HEK293T (cell line): ENCODE results near the gene TBX18.

Source experiments
- CTCF ChIA-PET: fragments of 350-600 bp; formaldehyde crosslinking; extraction: SDS; loops from one replicate; lab custom pipeline; 2021; ENCODE audit warnings: antibody characterized with exemption, inconsistent platforms; lab: Yijun Ruan, JAX
- POLR2A ChIA-PET: fragments of 350-600 bp; formaldehyde crosslinking; extraction: SDS; loops from one replicate; lab custom pipeline; 2020; ENCODE audit warnings: antibody characterized with exemption, inconsistent platforms; lab: Yijun Ruan, JAX
- DNase-seq: peaks from one replicate; pipeline ENCODE4 v3.0.0; 2012; ENCODE audit warnings: mixed read lengths; ENCODE audit errors: extremely low spot score
- ARNT ChIP-seq: fragments of 450-650 bp; IDR thresholded peaks from 2 replicates; pipeline ENCODE4 v1.6.1; 2017; ENCODE audit warnings: mild to moderate bottlenecking
- BHLHE40 ChIP-seq: fragments of 450-650 bp; IDR thresholded peaks from 2 replicates; pipeline ENCODE4 v1.6.1; 2016; ENCODE audit warnings: mild to moderate bottlenecking, moderate library complexity, borderline replicate concordance
- CTBP1 ChIP-seq: fragments of 450-650 bp; IDR thresholded peaks from 2 replicates; pipeline ENCODE4 v1.6.1; 2016; ENCODE audit warnings: borderline replicate concordance
- ELF4 ChIP-seq: fragments of 450-650 bp; IDR thresholded peaks from 2 replicates; pipeline ENCODE4 v1.6.1; 2017; ENCODE audit warnings: antibody characterized with exemption
- FOXA1 ChIP-seq: fragments of 450-650 bp; IDR thresholded peaks from 2 replicates; pipeline ENCODE4 v1.6.1; 2016; ENCODE audit warnings: mild to moderate bottlenecking
- FOXK2 ChIP-seq: fragments of 450-650 bp; IDR thresholded peaks from 2 replicates; pipeline ENCODE4 v1.6.1; 2016; ENCODE audit warnings: mild to moderate bottlenecking
- FOXM1 ChIP-seq: fragments of 450-650 bp; IDR thresholded peaks from 2 replicates; pipeline ENCODE4 v1.6.1; 2017; ENCODE audit warnings: mild to moderate bottlenecking, borderline replicate concordance
- HDGF ChIP-seq: fragments of 450-650 bp; IDR thresholded peaks from 2 replicates; pipeline ENCODE4 v1.6.1; 2017; ENCODE audit warnings: antibody characterized with exemption, borderline replicate concordance
- L3MBTL2 ChIP-seq: fragments of 450-650 bp; conservative IDR thresholded peaks from 2 replicates; pipeline ENCODE4 v1.6.1; 2016; ENCODE audit warnings: mild to moderate bottlenecking
- LEF1 ChIP-seq: fragments of 450-650 bp; IDR thresholded peaks from 2 replicates; pipeline ENCODE4 v1.6.1; 2017; ENCODE audit warnings: mild to moderate bottlenecking, borderline replicate concordance
- NFRKB ChIP-seq: fragments of 450-650 bp; IDR thresholded peaks from 2 replicates; pipeline ENCODE4 v1.6.1; 2016; ENCODE audit warnings: mild to moderate bottlenecking, moderate library complexity
- SP1 ChIP-seq: fragments of 450-650 bp; IDR thresholded peaks from 2 replicates; pipeline ENCODE4 v1.6.1; 2017
- SUZ12 ChIP-seq: fragments of 450-650 bp; IDR thresholded peaks from 2 replicates; pipeline ENCODE4 v1.6.1; 2016; ENCODE audit warnings: mild to moderate bottlenecking
- TARDBP ChIP-seq: fragments of 450-650 bp; IDR thresholded peaks from 2 replicates; pipeline ENCODE4 v1.6.1; 2016
- ZNF384 ChIP-seq: fragments of 450-650 bp; IDR thresholded peaks from 2 replicates; pipeline ENCODE4 v1.6.1; 2016
- TF ChIP-seq, protein P1 (sequence below): fragments of 450-650 bp; IDR thresholded peaks from 2 replicates; pipeline ENCODE4 v1.6.1; 2016

TBX18 gene

DNA sequence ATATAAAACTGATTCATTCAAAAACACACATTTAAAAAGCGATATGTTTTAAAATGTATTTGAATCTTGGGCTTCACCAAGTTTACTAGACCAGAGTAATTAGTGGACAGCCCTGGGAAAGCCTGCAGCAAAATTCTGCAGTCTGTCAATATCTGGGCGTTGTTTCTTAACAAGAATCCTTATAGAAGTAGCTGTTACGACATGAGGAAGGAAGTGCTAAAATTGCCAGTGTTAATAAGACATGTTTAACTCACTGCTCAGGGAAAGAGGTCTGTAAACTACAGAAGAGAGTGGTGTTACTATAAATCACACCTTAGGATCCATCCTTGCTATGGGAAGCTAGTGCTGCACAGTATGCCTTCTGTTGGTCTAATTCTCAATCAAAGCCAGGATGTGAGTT is 120.6 kb downstream of the TBX18 start:
- TF ChIP-seq FOXA1 (no peak), TARDBP (no peak), NFRKB (no peak), L3MBTL2 (no peak), SP1 (no peak), CTBP1 (no peak), FOXK2 (no peak), LEF1 (no peak), HDGF (no peak), SUZ12 (no peak), ZNF384 (no peak), ELF4 (no peak), FOXM1 (no peak), ARNT (no peak), BHLHE40 (no peak)
- CTCF ChIA-PET: no interaction called here
- POLR2A ChIA-PET: interaction anchor here (0.7 kb wide), 1 partner anchor 130 kb away, joined by 3 read pairs; no protein-coding TSS in a partner anchor
- DNase-seq: no peak

DNA sequence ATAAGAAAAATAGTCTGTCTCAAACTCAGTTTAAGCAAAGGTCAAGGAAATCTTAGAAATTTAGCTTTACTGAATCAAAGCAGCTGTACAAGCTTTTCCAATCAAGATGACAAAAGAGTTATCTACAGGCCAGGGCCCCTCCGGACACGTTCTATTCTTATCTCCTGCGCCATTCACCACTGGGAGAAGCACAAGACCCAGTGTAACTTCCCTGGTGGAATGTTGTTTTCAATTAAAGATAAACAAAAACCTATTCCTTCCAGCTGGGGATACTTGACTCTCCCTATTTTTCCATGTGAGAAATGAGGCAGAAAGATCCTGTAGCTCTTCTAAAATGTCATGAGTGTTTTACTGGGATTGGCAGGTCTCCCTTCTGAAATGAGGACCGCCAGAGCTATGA is 123.3 kb downstream of the TBX18 start:
- ChIA-PET POLR2A (no interaction called here), CTCF (no interaction called here)
- no peak for TF ChIP-seq HDGF

DNA sequence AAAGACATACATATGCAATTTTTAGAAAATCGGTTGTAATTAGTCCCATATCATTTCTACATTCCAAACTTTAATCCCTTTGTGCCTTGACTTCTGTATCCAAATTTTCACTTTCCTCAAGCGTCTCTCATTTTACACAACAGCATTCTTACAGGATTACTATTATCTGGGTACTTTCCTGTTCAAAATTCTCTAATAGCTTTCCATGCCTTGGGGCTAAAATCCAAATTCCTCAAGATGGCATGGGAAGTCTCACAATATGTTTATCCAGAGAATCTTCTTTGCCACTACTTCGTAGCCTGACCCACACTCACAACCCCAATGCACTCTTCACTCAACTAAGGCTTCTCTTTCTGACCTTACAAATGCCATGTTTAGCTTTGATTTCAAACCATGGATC is 125.0 kb downstream of the TBX18 start:
- TF ChIP-seq ELF4 (no peak), TARDBP (no peak), L3MBTL2 (no peak), NFRKB (no peak), SP1 (no peak), ARNT (no peak), FOXM1 (no peak), FOXA1 (no peak)
- no peak for DNase-seq
- ChIA-PET POLR2A (no interaction called here), CTCF (no interaction called here)

More for the DNA sequence above, 123.3 kb downstream of the TBX18 start:
- no peak for DNase-seq

DNA sequence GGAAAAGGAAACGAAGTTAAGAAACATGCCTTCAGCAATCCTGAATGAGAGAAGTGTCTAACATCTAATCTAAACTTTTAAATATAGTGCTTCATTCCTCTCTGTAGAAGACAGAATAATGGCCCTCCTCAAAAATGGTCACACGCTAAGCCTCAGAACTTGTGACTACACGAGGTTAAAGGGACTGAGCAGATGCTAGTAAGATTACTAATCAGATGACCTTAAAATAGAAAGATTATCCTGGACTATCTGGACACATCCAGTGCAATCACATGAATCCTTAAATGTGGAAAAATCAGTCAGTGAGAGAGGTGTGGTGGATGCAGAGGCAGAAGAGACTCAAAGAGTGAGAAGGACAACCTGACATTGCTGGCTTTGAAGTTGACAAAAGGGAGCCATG is 126.1 kb downstream of the TBX18 start:
- DNase-seq: no peak
- ChIA-PET CTCF (no interaction called here), POLR2A (no interaction called here)
- TF ChIP-seq NFRKB (no peak), BHLHE40 (no peak), TARDBP (no peak), FOXM1 (no peak), ELF4 (no peak), ARNT (no peak), L3MBTL2 (no peak), ZNF384 (no peak), LEF1 (no peak), SUZ12 (no peak)
- TF ChIP-seq, protein P1, sequence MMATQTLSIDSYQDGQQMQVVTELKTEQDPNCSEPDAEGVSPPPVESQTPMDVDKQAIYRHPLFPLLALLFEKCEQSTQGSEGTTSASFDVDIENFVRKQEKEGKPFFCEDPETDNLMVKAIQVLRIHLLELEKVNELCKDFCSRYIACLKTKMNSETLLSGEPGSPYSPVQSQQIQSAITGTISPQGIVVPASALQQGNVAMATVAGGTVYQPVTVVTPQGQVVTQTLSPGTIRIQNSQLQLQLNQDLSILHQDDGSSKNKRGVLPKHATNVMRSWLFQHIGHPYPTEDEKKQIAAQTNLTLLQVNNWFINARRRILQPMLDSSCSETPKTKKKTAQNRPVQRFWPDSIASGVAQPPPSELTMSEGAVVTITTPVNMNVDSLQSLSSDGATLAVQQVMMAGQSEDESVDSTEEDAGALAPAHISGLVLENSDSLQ: no peak
